ENCODE measurements around the gene GAPVD1.

DNA sequence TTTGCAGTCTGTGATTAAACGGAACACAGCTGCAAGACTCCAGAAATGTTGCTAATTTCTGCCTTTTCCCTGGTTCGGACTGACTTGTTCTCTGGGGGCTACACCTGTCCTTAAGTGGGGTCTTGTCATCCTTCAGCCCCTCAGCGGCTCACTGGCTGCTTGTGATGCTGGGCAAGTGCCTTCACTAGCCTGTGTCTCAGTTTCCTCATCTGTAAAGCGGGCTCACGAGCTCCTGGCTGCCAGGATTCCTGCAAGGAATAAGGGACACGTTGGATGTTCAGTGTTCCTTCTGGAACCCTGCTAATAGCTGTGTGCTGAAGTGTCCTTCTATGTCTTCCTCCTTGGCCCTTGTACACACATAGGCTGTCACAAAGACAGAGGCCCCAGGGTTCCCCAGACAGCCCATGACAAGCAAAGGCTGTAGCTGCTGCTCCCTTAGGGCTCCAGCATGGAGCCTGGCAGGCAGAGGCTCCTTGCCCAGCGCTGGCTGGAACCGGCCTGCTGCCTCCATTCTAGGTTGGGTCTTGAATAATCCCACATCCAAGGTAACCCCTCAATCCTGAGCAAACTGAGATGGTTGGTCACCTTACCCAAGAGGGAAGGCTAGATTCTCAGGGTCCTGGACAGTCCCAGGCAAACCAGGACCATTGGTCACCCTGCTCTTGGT, 116.1 kb downstream of the GAPVD1 start:
- no peak for TF ChIP-seq EZH2 (IDR thresholded peaks at IDR 0.05)
- TF ChIP-seq, protein P1, sequence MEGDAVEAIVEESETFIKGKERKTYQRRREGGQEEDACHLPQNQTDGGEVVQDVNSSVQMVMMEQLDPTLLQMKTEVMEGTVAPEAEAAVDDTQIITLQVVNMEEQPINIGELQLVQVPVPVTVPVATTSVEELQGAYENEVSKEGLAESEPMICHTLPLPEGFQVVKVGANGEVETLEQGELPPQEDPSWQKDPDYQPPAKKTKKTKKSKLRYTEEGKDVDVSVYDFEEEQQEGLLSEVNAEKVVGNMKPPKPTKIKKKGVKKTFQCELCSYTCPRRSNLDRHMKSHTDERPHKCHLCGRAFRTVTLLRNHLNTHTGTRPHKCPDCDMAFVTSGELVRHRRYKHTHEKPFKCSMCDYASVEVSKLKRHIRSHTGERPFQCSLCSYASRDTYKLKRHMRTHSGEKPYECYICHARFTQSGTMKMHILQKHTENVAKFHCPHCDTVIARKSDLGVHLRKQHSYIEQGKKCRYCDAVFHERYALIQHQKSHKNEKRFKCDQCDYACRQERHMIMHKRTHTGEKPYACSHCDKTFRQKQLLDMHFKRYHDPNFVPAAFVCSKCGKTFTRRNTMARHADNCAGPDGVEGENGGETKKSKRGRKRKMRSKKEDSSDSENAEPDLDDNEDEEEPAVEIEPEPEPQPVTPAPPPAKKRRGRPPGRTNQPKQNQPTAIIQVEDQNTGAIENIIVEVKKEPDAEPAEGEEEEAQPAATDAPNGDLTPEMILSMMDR (IDR thresholded peaks at IDR 0.05), result no peak
